SK-N-MC (cell line): ENCODE data around the gene MYO18A.

Source experiments
- EZH2 ChIP-seq: fragments of 200-600 bp; sonication (generic); IDR thresholded peaks from one replicate; pipeline ENCODE4 v1.6.1; 2017; ENCODE audit warnings: antibody characterized with exemption
- POLR2AphosphoS5 ChIP-seq: IDR thresholded peaks from 2 replicates; pipeline ENCODE4 v1.6.1; 2012; ENCODE audit warnings: mild to moderate bottlenecking, low read depth, low read length, borderline replicate concordance

DNA sequence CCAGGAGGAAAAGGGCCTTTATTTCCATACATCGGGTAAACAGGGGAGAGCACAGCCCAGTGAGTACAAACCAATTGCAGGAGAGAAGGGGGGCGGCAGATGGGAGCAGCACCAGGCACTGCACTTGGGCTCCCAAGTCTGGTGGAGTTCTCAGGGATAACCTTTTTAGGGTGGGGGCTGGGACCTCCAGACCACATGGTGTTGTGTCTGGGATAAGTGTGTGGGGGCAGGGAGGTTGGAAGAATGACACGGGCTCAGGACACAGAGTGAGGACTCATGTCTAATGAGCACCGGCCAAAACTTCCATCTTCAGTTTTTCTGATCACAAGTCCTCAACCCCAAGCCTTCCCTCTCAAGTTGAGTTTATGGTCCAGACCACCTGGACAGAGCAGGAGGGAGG lies 106.7 kb downstream of the MYO18A start:
- TF ChIP-seq EZH2 = no peak
- no peak for TF ChIP-seq POLR2AphosphoS5
